SK-N-DZ (cell line): ENCODE measurements around the gene UBN1.
A peak's percentile ranks its signal among the peaks of the same experiment; 100 is the strongest.

Experiments used
- DNase-seq: peaks from one replicate; pipeline ENCODE4 v3.0.0-alpha.2; 2015; ENCODE audit warnings: low spot score

The UBN1 gene

DNA sequence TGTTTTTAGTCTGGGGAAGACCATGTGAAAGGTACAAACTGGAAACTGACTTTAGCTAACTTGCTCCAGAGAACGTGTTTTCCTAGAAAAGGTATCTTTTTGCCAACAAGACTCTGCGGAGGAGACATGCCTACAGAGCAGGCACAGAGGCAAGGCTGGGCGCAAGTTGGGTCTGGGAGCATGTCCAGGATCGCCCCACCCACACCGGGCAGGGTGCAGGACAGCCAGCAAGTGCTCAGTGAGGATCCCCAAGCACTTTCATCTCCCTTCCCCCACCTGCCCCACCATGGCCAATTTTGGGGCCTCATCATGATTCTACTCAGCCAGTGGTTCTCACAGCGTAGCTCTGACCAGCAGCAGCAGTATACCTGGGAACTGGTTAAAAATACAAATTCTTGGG lies 26.6 kb upstream of the UBN1 start:
- no peak for DNase-seq

DNA sequence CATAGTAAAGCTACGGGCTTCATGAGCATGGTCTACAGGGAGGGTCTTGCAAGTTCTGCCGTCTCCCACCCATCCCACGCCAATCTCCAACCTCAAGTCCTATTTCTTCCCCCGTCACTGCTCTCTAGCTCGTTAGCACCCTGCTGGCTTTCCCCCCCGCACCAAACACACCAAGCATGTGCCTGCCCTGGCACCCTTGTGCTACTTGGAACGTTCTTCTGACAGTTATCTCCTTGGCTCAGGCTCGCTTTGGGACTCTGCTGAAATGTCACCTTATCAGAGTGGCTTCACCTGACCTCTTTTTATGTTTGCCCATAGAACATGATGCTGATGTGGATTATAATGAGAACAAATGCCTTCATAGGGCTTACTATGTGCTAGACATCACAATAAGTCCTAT lies 22.1 kb upstream of the UBN1 start:
- DNase-seq: no peak

DNA sequence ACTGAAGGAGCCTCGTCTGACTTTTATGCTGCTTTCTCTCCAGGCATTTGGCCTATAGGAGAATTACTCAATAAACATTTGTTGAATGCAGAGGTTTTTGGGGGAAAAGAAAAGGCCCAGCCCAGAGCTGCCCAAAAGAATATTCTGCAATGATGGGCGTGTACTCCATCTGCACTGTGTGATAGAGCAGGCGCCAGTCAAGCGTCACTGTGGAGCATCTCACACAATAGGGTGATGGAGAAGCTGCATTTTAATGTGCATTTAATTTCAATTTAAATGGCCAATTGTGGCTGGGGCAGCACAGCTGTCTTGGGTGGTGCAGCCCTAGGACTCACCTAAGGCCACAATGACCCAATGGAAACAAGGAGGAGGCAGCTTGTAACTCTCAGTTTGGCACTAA lies 20.8 kb upstream of the UBN1 start:
- DNase-seq: no peak

DNA sequence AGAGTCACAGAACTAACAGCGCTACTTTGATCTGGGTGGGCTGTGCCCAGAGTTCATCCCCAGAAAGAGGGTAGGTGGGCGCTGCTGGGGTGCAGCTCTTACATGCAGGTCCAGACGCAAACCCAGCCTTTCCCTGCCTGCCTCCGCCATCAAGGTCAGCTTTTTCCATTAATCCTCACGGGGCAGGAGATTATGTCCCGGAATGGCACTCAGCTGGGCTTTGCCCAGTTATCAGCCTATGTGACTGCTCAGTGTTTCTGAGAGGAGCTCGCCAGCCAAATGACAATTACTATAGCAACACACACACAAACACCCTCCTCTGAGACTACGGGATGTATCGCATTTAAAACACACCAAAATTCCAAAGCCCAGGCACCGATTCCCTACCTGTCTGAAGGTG lies 20.3 kb upstream of the UBN1 start:
- DNase-seq: no peak

DNA sequence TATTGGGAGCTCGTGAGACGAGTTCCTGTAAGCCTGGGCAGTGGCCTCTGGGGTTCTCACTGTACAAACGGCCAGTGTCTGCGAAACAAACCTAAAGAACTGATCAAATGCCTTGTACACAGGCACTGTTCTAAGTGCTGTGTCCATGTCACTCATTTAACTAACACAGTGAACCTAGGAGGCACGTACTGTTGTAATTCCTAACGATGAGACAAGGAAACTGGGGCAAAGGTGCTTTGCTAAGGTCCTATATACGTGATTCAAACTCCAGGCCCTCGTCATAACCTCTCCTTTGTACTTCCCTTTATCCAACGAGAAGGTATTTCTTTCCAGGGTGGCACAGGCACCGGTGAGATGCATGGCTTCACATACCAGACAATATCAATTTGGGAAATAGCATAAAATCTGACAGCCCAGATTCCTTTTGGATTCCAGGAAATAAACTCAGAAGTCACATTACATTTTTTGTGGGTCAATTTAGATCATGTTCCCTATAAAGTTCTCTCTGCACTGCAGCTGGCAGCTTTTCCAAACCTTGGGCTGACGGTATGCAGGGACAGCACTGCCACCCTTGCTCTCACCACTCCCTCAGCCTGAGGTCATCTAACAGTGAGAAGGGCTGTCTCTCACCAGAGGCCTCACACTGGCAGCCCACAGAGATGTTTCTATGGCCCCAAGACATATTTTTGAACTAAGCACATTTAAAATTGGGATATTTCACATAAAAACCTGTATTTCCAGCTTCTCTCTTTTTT lies 18.5 kb upstream of the UBN1 start:
- DNase-seq: no peak

DNA sequence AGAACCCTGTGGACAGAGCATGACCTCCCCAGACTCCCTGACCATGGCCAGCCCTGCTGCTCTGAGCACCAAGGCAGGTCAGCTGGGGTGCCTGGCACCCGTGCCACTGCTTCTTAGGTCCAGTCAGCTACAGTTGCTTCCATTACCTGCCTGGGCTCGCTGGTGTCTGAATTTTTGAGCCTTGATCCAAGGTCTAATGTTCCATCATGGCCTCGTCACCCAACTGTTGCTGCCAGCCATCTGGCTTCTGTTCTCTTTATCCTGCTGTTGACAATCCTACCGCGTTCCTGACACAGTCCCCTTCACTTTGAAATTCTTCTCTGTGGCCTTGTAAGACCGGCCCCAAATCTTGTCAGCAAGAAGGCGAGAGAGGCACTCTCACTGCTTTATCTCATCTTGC lies 16.9 kb upstream of the UBN1 start:
- DNase-seq: no peak

DNA sequence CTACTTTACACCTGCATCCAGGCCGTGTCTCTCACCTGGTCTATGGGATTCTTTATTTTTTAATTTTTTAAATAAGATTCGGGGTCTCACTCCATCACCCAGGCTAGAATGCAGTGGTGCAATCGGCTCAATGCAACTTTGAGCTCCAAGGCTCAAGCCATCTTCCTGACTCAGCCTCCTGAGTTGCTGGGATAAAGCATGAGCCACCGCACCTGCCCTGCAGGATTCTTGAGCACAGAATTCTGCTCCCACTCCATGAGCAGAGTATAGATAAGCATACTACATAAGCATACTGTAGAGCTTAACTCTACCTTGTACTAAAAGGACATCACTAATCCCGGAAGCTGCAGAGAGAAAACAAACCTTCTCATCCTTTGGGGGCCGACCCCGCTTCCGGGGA lies 15.7 kb upstream of the UBN1 start:
- no peak for DNase-seq

DNA sequence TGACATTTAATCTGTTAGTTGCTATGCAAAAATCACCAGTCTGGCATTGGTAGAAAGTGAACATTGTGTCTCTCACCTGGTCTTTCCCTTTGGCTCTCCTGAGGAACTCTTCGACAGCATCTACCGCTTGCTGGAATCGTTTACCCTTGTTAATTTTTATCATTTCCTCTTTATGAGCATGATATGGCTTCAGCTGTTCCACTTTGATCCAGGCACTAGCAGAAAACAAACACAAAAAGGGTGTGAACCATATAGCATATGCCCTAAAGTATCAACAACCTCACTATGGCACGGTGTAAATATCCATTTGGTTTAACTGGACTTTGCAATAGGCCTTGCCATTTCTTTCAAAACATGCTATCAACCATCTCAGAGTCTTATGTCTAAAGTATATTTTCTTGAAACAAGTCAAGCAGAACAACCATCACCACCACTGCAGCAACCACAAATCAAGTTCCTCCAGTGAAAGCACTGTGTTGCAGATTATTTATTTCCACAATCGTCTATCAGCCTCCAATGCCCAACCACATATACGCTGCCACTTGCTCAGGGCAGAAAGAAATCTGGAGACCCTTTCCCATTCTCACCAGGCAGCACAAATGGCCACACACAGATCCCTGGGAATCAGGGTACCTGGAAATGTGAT lies 14.5 kb upstream of the UBN1 start:
- DNase-seq: no peak

DNA sequence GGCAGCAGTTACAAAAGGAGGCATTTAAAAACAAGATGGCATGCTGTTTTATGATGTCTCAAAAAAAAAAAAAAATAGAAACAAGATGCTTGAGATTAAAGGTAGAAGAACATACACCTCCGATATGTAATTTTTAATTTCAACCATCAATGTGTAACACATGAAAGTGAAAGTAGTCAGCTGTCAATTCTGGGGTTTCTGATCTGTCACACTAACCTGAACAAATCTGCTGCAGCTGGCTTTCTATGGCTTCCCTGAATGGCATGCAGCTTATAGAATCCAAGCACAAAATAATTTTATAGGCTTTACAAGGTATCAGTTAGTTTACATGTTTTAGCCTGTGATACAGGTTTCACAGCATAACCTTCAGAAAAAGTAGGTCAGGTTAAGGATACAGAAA lies 13.7 kb upstream of the UBN1 start:
- DNase-seq: no peak

DNA sequence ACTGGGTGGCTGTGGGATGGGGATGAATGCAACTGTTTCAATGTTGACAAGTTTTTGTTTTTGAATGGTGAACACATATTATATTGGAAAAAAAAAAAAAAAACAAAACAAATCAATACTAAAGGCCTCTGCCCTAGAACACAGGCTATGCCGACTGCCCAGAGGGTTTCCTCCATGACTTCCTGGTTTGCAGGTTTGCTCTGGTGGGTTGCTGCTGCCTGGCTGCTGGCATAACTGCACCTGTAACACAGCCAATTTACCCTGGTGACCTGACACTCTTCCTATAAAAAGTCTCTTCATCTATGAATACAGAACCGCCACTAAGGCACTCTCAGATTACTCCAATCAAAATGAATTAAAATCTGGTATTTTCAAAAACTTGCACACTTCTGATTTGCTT lies 10.6 kb upstream of the UBN1 start:
- no peak for DNase-seq

DNA sequence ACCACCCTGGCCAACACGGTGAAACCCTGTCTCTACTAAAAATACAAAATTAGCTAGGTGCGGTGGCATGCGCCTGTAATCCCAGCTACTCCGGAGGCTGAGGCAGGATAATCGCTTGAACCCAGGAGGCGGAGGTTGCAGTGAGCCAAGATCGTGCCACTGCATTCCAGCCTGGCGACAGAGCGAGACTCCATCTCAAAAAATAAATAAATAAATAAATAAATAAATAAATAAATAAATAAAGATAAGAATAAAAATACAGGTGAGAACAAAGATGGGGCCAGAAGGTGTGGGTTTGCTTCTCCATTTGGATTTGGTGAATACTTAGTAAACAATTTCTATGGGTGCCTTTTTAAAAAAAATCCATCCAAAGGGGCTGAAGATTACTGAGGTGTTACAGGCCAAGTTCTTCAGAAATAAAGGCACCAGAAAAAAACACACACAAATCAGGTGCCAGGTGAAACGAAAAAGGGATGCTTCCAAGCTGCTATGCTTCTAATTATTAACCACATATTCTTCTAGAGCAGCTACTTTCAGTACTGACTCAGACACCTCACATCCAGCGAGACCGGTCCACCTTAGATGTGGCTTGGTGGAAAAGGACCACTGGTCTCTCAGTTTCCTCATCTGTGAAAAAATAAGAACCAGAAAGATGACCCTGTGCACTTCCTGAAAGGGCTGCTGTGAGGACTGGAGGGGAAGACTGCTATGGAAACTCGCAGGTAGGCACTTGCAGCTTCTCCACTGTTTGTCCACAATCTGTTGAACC lies 9.4 kb upstream of the UBN1 start:
- no peak for DNase-seq

DNA sequence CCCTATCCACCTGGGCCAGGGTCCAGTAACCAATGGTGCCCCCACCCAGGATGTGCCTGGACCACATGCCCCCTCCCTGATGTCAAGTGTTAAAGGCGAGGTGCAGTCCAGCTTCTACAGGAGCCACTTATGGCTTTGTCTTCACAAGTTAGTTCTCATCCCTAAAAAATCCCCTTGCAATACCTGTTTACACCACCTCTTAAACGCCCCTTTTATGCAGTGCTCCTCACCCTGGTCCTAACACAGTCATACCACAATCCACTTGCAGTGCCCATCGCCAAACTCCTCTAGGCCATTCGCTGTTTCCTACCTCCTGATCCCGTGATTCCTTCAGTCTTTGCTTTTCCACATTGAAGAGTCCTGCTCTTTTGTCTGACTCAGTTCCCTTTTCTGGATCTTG lies 7.3 kb upstream of the UBN1 start:
- DNase-seq: no peak

DNA sequence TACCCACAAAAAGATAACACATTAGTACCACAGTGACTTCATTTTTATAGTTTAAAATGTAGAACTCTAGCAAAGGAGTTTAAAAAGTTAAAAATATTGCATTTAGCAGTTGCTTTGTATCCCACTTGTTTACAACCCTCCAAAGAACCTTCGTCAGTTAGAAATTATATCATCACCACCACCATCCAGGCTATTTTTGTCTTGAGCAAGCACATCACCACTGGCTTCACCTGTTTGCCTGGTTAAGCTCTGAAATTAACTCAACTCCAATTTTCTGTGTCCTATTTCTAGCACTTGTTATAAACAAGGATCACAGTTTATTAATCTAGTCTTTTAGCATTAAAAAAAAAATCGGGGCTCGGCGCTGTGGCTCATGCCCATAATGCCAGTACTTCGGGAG lies 6.3 kb upstream of the UBN1 start:
- no peak for DNase-seq

DNA sequence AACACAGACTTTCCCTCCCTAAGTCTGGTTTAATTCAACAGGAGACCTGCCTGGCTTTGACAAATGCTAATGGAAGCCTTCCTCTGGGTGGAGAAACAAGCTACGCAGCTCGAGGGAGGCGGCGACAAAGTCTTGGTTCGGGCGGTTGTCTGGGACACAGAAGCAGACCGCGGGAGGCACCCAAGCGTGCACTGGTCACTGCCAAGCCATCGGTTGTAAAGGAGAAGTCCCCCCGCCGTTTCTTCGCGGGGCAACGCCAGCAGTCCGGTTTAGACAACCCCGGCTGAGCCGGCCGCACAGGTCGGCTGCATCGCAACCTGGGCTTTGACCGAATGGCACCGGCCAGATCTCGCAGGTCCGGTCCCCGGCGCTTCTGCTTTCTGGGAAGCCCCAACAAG lies 779 bp upstream of the UBN1 start:
- DNase-seq: peak; percentile 40

DNA sequence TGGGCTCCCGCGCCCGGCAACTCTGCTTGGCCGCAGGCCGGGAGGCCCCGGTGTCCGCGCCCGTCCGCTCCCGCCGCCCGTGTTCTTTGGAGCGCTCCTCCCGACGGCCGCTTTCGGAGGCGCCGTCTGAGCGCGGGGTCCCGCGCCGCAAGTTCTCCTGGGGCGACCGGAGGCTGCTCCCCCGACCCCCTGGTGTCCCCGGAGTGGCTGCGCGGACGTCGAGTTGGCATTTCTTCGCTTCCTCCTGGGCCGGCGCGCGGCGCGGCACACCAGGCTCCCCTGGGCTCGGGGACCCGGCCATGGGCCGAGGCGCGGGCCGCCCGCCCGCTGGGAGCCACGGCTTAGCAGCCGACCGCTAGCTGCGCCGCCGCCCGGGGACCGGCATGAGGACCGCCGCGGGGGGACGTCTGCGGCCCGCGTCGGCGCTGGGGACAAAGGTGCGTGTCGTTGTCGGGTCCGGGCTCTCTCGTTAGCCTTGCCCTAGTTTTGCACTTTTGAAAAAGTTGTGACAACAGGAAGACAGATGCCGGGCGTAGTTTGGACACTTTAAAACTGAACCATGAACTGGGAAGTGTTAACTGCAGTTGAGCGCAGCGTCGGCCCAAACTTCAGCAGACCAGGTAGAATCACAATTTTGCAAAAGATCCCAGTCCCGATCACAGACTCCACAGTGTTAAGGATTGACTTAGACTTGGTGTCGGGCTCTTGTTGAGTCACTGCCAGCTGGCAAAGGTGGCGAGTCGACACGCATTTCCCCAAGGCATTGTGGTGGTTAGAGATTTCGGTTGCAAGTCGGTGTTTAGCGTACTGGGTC lies 700 bp downstream of the UBN1 start:
- no peak for DNase-seq

DNA sequence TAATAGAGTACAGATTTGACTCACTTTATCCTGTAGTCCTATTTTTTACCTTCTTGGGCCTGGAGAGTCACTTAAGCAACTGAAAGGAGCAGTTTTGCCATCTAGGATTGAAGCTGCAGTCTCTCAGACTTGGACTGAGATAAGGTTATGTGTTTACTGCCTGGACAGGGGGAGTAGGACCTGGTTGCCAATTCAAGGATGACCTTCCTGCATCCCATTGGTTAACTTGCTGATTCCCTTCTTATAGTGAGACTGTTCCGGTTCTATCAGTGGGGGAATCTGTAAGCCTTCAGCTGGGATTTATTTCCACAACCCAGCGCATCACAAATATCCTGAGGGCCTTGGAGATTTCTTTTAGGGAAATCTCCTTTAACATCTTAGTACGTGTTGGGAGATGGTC lies 2.9 kb downstream of the UBN1 start:
- no peak for DNase-seq

DNA sequence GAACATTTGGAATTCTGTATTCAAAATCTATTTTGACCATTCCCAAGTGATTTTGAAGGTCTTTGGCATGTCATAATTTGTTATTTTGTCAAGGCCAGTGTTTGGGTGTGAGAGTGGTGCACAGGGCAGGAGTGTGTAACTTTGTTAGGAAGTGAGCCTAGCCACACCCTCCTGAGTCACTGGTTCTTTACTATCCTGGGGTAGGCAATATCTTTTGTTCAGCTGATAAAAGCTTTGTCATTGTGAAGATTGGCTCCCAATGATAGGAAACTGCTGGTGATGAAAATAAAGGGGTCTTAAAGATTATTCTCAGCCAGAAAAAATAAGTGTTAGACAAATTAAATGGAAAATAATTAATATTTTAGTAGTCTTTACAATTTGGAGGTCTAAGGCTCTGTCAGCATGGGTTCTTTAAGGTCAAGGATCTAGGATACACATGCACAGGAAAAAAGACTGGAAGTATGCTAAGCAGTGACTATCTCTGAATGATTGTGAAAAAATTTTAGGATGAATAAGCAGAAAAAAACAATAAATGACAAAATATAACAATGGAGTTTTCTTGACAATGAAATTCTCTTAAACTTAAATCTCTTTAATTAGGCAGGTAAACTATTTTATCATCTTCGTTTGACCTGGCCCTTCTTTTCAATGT lies 5.1 kb downstream of the UBN1 start:
- DNase-seq: no peak

DNA sequence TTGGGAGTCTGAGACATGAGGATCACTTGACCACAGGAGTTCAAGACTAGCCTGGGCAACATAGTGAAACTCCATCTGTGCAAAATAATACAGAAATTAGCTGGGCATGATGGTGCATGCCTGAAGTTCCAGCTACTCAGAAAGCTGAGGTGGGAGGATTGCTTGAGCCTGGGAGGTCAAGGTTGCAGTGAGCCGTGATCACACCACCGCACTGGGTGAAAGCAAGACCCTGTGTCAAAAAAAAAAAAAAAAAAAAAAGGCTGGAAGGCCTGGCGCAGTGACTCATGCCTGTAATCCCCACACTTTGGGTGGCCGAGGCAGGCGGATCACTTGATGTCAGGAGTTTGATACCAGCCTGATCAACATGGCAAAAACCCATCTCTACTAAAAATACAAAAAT lies 8.1 kb downstream of the UBN1 start:
- no peak for DNase-seq

DNA sequence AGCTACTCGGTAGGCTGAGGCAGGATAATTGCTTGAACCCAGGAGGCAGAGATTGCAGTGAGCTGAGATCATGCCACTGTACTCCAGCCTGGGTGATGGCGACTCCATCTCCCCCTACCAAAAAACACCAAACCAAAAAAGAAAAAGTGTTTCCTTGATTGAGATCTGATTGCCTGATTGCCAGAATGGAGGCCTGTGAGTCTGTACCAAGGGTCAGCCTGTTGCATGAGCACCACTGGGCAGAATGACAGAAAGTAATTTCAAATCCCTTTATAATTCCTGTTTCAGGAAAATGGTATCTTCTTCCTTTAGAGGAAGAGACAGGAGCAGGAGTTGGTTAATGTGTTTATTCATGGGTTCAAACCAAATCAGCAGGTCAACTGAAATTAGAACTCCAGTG lies 8.5 kb downstream of the UBN1 start:
- DNase-seq: no peak

DNA sequence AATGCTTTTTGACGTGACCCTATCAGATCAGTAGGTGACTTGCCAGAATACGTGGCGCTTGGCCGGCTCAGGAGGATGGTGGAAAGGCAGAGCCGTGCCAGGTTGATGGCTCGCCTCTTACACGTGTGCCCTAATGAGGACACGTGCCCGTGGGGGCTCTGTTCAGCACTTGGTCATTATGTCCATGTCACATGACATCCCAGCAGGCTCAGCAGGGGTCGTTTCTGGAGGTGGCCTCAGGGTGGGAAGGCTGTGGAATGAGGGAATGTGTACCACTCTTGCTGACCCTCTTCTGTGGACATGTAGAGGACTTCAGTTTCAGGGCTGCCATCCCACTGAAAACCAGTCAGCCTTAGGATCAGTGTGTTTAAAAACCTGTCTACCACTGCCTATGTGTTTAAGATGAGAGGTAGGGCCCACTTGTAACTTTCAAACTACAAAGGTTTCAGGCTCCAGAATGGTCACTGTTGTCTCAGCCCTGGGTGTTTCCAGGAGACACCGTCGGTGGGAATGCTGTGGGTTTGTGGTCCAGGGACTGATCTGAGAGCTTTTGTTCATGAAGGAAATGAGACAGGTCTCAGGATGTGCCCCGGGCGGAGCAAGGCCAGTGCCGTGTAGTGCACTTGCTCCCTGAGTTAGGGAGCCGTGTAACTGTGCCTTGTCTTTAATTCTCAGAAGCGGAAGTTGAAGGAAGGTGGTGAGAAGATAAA lies 12.1 kb downstream of the UBN1 start:
- DNase-seq: no peak

DNA sequence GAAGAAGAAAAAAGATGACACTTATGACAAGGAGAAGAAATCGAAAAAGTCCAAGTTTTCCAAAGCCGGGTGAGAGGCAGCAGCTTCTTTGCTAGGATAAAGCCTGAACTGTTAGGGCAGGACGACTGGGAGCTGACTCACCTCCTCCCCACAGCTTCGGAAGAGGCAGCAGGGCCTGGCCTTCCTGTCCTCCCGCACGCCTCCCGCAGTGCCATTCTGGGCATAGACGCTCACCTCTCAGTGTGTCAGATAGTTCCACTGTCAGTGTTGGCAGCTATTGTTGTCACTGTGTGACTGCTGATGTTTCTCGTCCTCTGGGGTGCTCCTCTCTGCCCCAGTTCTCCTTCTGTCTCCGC lies 12.6 kb downstream of the UBN1 start:
- no peak for DNase-seq
